Measurements from ENCODE around the gene RNF123.

The RNF123 gene

GRCh38 chr3:49657208-49657915, 32.0 kb upstream of the RNF123 start:
- FAIRE-seq = no peak
- no peak for TF ChIP-seq POLR2AphosphoS5 (IDR thresholded peaks at IDR 0.05; ENCODE audit: low read depth, low read length)
- no peak for TF ChIP-seq POLR2A (IDR thresholded peaks at IDR 0.05; ENCODE audit: low read depth, low read length)
- no peak for TF ChIP-seq SPI1 (IDR thresholded peaks at IDR 0.05; ENCODE audit: low read depth, low read length)
- TF ChIP-seq TAF1 (IDR thresholded peaks at IDR 0.05; ENCODE audit: low read depth, low read length) = no peak
- TF ChIP-seq POU2F2 (IDR thresholded peaks at IDR 0.05; ENCODE audit: low read depth, low read length) = no peak
- TF ChIP-seq PAX5 (IDR thresholded peaks at IDR 0.05; ENCODE audit: insufficient read depth, low read length, severe bottlenecking) = no peak
- no peak for DNase-seq (ENCODE audit: insufficient read length, low spot score)

- DNase-seq (ENCODE audit: insufficient read length, low spot score) (no peak), FAIRE-seq (no peak)
- TF ChIP-seq PAX5 (IDR thresholded peaks at IDR 0.05; ENCODE audit: insufficient read depth, low read length, severe bottlenecking) = no peak
- no peak for TF ChIP-seq TAF1 (IDR thresholded peaks at IDR 0.05; ENCODE audit: low read depth, low read length)
- no peak for TF ChIP-seq SPI1 (IDR thresholded peaks at IDR 0.05; ENCODE audit: low read depth, low read length)
Observed at GRCh38 chr3:49658711-49659110, 30.6 kb upstream of the RNF123 start.

GRCh38 chr3:49659756-49660155, 29.6 kb upstream of the RNF123 start:
- TF ChIP-seq POLR2AphosphoS5 (IDR thresholded peaks at IDR 0.05; ENCODE audit: low read depth, low read length) (no peak), POLR2A (IDR thresholded peaks at IDR 0.05; ENCODE audit: low read depth, low read length) (no peak)
- FAIRE-seq (no peak), DNase-seq (ENCODE audit: insufficient read length, low spot score) (no peak)

- no peak for FAIRE-seq
- DNase-seq (ENCODE audit: insufficient read length, low spot score) = no peak
- TF ChIP-seq PAX5 (IDR thresholded peaks at IDR 0.05; ENCODE audit: insufficient read depth, low read length, severe bottlenecking) (no peak), POLR2AphosphoS5 (IDR thresholded peaks at IDR 0.05; ENCODE audit: low read depth, low read length) (no peak), POLR2A (IDR thresholded peaks at IDR 0.05; ENCODE audit: low read depth, low read length) (no peak), SPI1 (IDR thresholded peaks at IDR 0.05; ENCODE audit: low read depth, low read length) (no peak), POU2F2 (IDR thresholded peaks at IDR 0.05; ENCODE audit: low read depth, low read length) (no peak), TAF1 (IDR thresholded peaks at IDR 0.05; ENCODE audit: low read depth, low read length) (no peak)
Observed at GRCh38 chr3:49661281-49661680, 28.1 kb upstream of the RNF123 start.

- FAIRE-seq = no peak
- TF ChIP-seq POLR2AphosphoS5 (IDR thresholded peaks at IDR 0.05; ENCODE audit: low read depth, low read length) (no peak), POU2F2 (IDR thresholded peaks at IDR 0.05; ENCODE audit: low read depth, low read length) (no peak), POLR2A (IDR thresholded peaks at IDR 0.05; ENCODE audit: low read depth, low read length) (no peak), SPI1 (IDR thresholded peaks at IDR 0.05; ENCODE audit: low read depth, low read length) (no peak), PAX5 (IDR thresholded peaks at IDR 0.05; ENCODE audit: insufficient read depth, low read length, severe bottlenecking) (no peak), TAF1 (IDR thresholded peaks at IDR 0.05; ENCODE audit: low read depth, low read length) (no peak)
Observed at GRCh38 chr3:49662021-49662420, 27.3 kb upstream of the RNF123 start.

GRCh38 chr3:49662720-49663413, 26.5 kb upstream of the RNF123 start:
- FAIRE-seq (no peak), DNase-seq (ENCODE audit: insufficient read length, low spot score) (no peak)
- no peak for TF ChIP-seq SPI1 (IDR thresholded peaks at IDR 0.05; ENCODE audit: low read depth, low read length)
- no peak for TF ChIP-seq POU2F2 (IDR thresholded peaks at IDR 0.05; ENCODE audit: low read depth, low read length)
- no peak for TF ChIP-seq TAF1 (IDR thresholded peaks at IDR 0.05; ENCODE audit: low read depth, low read length)
- TF ChIP-seq POLR2A (IDR thresholded peaks at IDR 0.05; ENCODE audit: low read depth, low read length) = no peak
- no peak for TF ChIP-seq PAX5 (IDR thresholded peaks at IDR 0.05; ENCODE audit: insufficient read depth, low read length, severe bottlenecking)
- TF ChIP-seq POLR2AphosphoS5 (IDR thresholded peaks at IDR 0.05; ENCODE audit: low read depth, low read length) = no peak

More at GRCh38 chr3:49662021-49662420, 27.3 kb upstream of the RNF123 start:
- DNase-seq (ENCODE audit: insufficient read length, low spot score) = no peak

GRCh38 chr3:49663831-49664230, 25.5 kb upstream of the RNF123 start:
- TF ChIP-seq PAX5 (IDR thresholded peaks at IDR 0.05; ENCODE audit: insufficient read depth, low read length, severe bottlenecking) (no peak), SPI1 (IDR thresholded peaks at IDR 0.05; ENCODE audit: low read depth, low read length) (no peak), TAF1 (IDR thresholded peaks at IDR 0.05; ENCODE audit: low read depth, low read length) (no peak), POLR2AphosphoS5 (IDR thresholded peaks at IDR 0.05; ENCODE audit: low read depth, low read length) (no peak), POU2F2 (IDR thresholded peaks at IDR 0.05; ENCODE audit: low read depth, low read length) (no peak), POLR2A (IDR thresholded peaks at IDR 0.05; ENCODE audit: low read depth, low read length) (no peak)

GRCh38 chr3:49664300-49664699, 25.1 kb upstream of the RNF123 start:
- DNase-seq (ENCODE audit: insufficient read length, low spot score) (no peak), FAIRE-seq (no peak)
- no peak for TF ChIP-seq TAF1 (IDR thresholded peaks at IDR 0.05; ENCODE audit: low read depth, low read length)
- TF ChIP-seq POLR2AphosphoS5 (IDR thresholded peaks at IDR 0.05; ENCODE audit: low read depth, low read length) = no peak

More at GRCh38 chr3:49663831-49664230, 25.5 kb upstream of the RNF123 start:
- DNase-seq (ENCODE audit: insufficient read length, low spot score) (no peak), FAIRE-seq (no peak)

- TF ChIP-seq POU2F2 (IDR thresholded peaks at IDR 0.05; ENCODE audit: low read depth, low read length) (no peak), TAF1 (IDR thresholded peaks at IDR 0.05; ENCODE audit: low read depth, low read length) (no peak), PAX5 (IDR thresholded peaks at IDR 0.05; ENCODE audit: insufficient read depth, low read length, severe bottlenecking) (no peak), POLR2AphosphoS5 (IDR thresholded peaks at IDR 0.05; ENCODE audit: low read depth, low read length) (no peak), POLR2A (IDR thresholded peaks at IDR 0.05; ENCODE audit: low read depth, low read length) (no peak), SPI1 (IDR thresholded peaks at IDR 0.05; ENCODE audit: low read depth, low read length) (no peak)
- DNase-seq (ENCODE audit: insufficient read length, low spot score) (no peak), FAIRE-seq (no peak)
Observed at GRCh38 chr3:49665822-49666519, 23.4 kb upstream of the RNF123 start.
